NB4 (cell line): ENCODE measurements around the gene ZNF496.

ENCODE experiments used
- POLR2A ChIP-seq: IDR thresholded peaks from 2 replicates; pipeline ENCODE4 v1.6.1; 2011; ENCODE audit warnings: mild to moderate bottlenecking; ENCODE audit not compliant: insufficient read length; ENCODE audit errors: extremely low read depth
- TF ChIP-seq, protein P1 (sequence below): IDR thresholded peaks from one replicate; pipeline ENCODE4 v1.5.1; 2012; ENCODE audit warnings: low read depth, low read length
- TF ChIP-seq, protein P2 (sequence below): IDR thresholded peaks from 2 replicates; pipeline ENCODE4 v1.6.1; 2011; ENCODE audit warnings: low read depth, low read length

DNA sequence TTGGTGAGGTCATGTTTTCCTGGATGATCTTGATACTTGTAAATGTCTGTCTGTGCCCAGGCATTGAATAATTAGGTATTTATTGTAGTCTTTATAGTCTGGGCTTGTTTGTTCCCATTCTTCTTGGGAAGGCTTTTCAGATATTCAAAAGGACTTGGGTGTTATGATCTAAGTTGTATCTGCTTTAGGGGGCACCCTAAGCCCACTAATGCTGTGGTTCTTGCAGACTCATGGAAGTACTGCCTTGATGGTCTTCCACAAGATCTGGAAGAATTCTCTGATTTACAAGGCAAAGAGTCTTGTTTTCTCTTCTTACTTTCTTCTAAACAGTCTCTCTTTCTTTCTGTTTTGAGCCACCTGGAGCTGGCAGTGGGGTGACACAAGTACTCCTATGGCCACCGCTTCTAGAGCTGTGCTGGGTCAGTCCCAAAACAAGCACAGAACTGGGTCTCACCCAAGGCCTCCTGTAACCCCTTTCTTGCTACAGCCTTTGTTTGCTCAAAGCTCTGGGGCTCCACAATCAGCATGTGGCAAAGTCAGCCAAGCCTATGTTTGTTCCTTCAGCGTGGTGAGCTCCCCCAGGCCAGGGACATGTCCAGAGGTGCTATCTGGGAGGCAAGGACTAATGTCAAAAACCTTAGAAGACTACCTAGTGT, 63.1 kb downstream of the ZNF496 start:
- TF ChIP-seq, protein P1, sequence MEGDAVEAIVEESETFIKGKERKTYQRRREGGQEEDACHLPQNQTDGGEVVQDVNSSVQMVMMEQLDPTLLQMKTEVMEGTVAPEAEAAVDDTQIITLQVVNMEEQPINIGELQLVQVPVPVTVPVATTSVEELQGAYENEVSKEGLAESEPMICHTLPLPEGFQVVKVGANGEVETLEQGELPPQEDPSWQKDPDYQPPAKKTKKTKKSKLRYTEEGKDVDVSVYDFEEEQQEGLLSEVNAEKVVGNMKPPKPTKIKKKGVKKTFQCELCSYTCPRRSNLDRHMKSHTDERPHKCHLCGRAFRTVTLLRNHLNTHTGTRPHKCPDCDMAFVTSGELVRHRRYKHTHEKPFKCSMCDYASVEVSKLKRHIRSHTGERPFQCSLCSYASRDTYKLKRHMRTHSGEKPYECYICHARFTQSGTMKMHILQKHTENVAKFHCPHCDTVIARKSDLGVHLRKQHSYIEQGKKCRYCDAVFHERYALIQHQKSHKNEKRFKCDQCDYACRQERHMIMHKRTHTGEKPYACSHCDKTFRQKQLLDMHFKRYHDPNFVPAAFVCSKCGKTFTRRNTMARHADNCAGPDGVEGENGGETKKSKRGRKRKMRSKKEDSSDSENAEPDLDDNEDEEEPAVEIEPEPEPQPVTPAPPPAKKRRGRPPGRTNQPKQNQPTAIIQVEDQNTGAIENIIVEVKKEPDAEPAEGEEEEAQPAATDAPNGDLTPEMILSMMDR = no peak
- no peak for TF ChIP-seq POLR2A
- TF ChIP-seq, protein P2, sequence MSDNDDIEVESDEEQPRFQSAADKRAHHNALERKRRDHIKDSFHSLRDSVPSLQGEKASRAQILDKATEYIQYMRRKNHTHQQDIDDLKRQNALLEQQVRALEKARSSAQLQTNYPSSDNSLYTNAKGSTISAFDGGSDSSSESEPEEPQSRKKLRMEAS = no peak
